Measurements from ENCODE around the gene SBNO2.

Gene SBNO2

DNA sequence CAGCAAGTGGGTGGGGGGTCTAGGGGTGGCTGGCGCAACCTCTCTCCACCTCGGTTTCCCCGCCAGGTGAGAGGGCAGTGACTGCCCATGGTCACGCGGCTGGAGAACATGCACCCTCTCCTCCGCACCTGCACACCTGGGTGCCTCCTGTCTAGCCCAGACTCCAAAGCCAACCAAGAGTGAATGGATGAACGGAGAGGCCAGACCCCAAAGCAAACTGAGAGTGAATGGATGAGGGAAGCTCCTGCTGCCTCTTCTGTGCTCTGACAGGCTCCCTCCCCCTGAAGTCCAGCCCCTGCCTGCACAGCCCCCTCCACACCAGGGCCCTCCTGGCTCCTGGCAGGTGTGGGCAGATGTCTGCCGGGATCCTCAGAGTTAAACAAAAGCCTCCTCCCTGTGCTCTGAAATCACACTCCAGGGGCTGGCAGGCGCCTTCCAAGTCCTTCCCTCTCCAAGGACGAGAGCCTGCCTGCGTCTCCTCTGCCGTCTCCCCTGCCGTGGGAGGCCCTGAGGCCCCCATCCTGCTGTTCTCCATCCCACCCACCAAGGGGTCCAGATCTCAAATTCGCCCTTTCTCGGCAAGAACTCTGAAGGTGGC, 2.2 kb downstream of the SBNO2 start:
- in situ Hi-C loops (cut with MboI; ENCODE audit: low sequenced_read_pairs, unreplicated experiment) = no loop called here
- TF ChIP-seq, protein P1, sequence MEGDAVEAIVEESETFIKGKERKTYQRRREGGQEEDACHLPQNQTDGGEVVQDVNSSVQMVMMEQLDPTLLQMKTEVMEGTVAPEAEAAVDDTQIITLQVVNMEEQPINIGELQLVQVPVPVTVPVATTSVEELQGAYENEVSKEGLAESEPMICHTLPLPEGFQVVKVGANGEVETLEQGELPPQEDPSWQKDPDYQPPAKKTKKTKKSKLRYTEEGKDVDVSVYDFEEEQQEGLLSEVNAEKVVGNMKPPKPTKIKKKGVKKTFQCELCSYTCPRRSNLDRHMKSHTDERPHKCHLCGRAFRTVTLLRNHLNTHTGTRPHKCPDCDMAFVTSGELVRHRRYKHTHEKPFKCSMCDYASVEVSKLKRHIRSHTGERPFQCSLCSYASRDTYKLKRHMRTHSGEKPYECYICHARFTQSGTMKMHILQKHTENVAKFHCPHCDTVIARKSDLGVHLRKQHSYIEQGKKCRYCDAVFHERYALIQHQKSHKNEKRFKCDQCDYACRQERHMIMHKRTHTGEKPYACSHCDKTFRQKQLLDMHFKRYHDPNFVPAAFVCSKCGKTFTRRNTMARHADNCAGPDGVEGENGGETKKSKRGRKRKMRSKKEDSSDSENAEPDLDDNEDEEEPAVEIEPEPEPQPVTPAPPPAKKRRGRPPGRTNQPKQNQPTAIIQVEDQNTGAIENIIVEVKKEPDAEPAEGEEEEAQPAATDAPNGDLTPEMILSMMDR (IDR thresholded peaks at IDR 0.05; ENCODE audit: borderline replicate concordance, control extremely low read depth, extremely low read depth, insufficient read depth, missing control alignments) = no peak
- no peak for DNase-seq (ENCODE audit: low spot score)

- no peak for DNase-seq (ENCODE audit: low spot score)
- in situ Hi-C loops (cut with MboI; ENCODE audit: low sequenced_read_pairs, unreplicated experiment) = no loop called here
- TF ChIP-seq, protein P1 (IDR thresholded peaks at IDR 0.05; ENCODE audit: borderline replicate concordance, control extremely low read depth, extremely low read depth, insufficient read depth, missing control alignments) = no peak
Measured at GRCh38 chr19:1170938-1171754, 2.9 kb downstream of the SBNO2 start.

DNA sequence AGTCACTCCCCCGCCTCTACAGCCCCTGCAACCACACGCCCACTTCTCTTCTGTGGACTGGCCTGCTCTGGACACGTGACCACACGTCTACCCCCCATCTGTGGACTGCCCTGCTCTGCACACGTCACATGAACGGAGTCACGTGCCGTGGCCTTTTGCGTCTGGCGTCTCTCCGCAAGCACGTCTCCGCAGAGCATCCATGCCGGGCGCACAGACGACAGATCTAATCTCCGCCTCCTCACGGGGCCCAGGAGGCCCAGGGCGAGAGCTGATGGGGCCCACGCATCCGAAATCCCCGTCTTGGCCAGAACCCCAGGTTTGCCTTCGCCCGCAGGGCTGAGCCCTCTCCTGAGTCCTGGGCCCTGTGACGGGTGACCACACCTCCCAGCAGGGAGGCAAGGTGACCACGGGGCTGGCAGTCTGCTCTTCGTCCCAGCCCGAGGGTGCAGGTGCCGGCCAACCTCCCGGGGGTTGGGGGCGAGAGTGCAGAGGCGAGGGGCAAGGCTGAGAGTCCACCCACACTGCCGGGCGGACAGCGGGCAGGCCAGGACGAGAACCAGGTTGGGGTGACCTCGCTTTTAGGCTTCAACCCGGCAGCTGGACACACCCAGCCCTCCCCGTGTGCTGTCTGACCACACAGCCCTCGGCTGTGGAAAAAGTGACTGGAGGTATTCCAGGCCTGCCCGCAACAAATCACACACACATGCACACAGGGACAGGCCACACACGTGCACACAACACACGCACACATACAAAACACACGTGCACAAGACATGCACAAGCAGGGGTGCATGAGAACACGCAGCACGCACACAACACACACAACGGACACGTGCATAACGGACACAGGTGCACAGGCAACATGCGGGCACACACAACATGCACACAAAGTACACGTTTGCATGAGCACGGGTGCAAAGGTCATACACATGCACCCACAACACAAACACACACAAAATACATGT, 3.9 kb downstream of the SBNO2 start:
- TF ChIP-seq, protein P1 (IDR thresholded peaks at IDR 0.05; ENCODE audit: borderline replicate concordance, control extremely low read depth, extremely low read depth, insufficient read depth, missing control alignments) = no peak
- no peak for DNase-seq (ENCODE audit: low spot score)
- in situ Hi-C loops (cut with MboI; ENCODE audit: low sequenced_read_pairs, unreplicated experiment) = no loop called here

- DNase-seq (ENCODE audit: low spot score) = no peak
- TF ChIP-seq, protein P1 (IDR thresholded peaks at IDR 0.05; ENCODE audit: borderline replicate concordance, control extremely low read depth, extremely low read depth, insufficient read depth, missing control alignments) = no peak
- in situ Hi-C loops (cut with MboI; ENCODE audit: low sequenced_read_pairs, unreplicated experiment) = no loop called here
Measured at GRCh38 chr19:1169411-1169791, 4.7 kb downstream of the SBNO2 start.

GRCh38 chr19:1168572-1169410, 5.3 kb downstream of the SBNO2 start:
- DNase-seq (ENCODE audit: low spot score) = no peak
- in situ Hi-C loops (cut with MboI; ENCODE audit: low sequenced_read_pairs, unreplicated experiment) = no loop called here
- TF ChIP-seq, protein P1 (IDR thresholded peaks at IDR 0.05; ENCODE audit: borderline replicate concordance, control extremely low read depth, extremely low read depth, insufficient read depth, missing control alignments) = no peak
